CD14-positive monocyte (primary cell): ENCODE results near the gene SLAMF9. TPM values are rescaled to one million over a fixed set of nuclear protein-coding genes. Genes with fewer than 3 reads are reported as not detected.

Experiments used
- DNase-seq, 3 donors: peaks; one replicate each; pipeline ENCODE4 v3.0.0-alpha.2; 2011 to 2022
- H2AFZ ChIP-seq: 2 replicates; pipeline ENCODE4 v1.6.0; 2012; ENCODE audit warnings: mild to moderate bottlenecking, low read depth, low read length, inconsistent platforms; ENCODE audit not compliant: insufficient read depth, poor library complexity, severe bottlenecking
- H3K27ac ChIP-seq, 2 donors: 1 replicate in 1 of 2; 2 replicates in 1 of 2; pipeline ENCODE4 v1.5.1; 2012 to 2013; ENCODE audit warnings: low read length in 2 of 2, control low read depth in 1 of 2, inconsistent platforms in 1 of 2, low read depth in 1 of 2, mild to moderate bottlenecking in 1 of 2
- H3K27me3 ChIP-seq, 2 donors: one replicate each; pipeline versions ENCODE4 v1.6.0 to v1.6.1; 2011 to 2013; ENCODE audit warnings: low read length in 2 of 2; ENCODE audit not compliant: control insufficient read depth in 2 of 2, insufficient read depth in 2 of 2
- H3K36me3 ChIP-seq, 2 donors: replicated peaks in 1 of 2; 1 replicate in 1 of 2; 2 replicates in 1 of 2; pipeline versions ENCODE4 v1.5.1 to v1.6.1; 2012 to 2013; ENCODE audit warnings: low read length in 2 of 2, control low read depth in 1 of 2, inconsistent platforms in 1 of 2, mild to moderate bottlenecking in 1 of 2; ENCODE audit not compliant: insufficient read depth in 2 of 2, control insufficient read depth in 1 of 2
- H3K4me1 ChIP-seq, 2 donors: 1 replicate in 1 of 2; 2 replicates in 1 of 2; pipeline versions ENCODE4 v1.5.1 to v1.6.1; 2012 to 2013; ENCODE audit warnings: low read length in 2 of 2, control low read depth in 1 of 2, inconsistent platforms in 1 of 2, mild to moderate bottlenecking in 1 of 2, moderate library complexity in 1 of 2; ENCODE audit not compliant: insufficient read depth in 2 of 2, control insufficient read depth in 1 of 2
- H3K4me2 ChIP-seq: replicated peaks from 2 replicates; pipeline ENCODE3; 2012; ENCODE audit warnings: low read length, moderate library complexity, mild to moderate bottlenecking; ENCODE audit not compliant: poor library complexity, severe bottlenecking; ENCODE audit errors: extremely low read depth
- H3K4me3 ChIP-seq, 3 experiments: fragments of 200-600 bp in 1 of 3; sonication (generic) in 1 of 3; replicated peaks in 1 of 3; 1 replicate in 2 of 3; 2 replicates in 1 of 3; pipeline ENCODE4 v1.5.1; 2011 to 2013; ENCODE audit warnings: low read length in 3 of 3, mild to moderate bottlenecking in 3 of 3, control low read depth in 2 of 3, low read depth in 2 of 3, inconsistent platforms in 1 of 3, moderate library complexity in 1 of 3
- H3K79me2 ChIP-seq: 2 replicates; pipeline ENCODE4 v1.6.0; 2012; ENCODE audit warnings: mild to moderate bottlenecking, control low read depth, inconsistent platforms, low read length, moderate library complexity; ENCODE audit not compliant: insufficient read depth
- H3K9ac ChIP-seq: 2 replicates; pipeline ENCODE4 v1.6.0; 2017; ENCODE audit warnings: low read length, mild to moderate bottlenecking; ENCODE audit not compliant: insufficient read depth, poor library complexity, severe bottlenecking
- H3K9me3 ChIP-seq, 2 donors: replicated peaks in 1 of 2; 1 replicate in 1 of 2; 2 replicates in 1 of 2; pipeline versions ENCODE4 v1.5.1 to v1.6.1; 2012 to 2013; ENCODE audit warnings: low read length in 2 of 2, control low read depth in 1 of 2; ENCODE audit not compliant: control insufficient read depth in 1 of 2, insufficient read depth in 1 of 2
- H4K20me1 ChIP-seq: 2 replicates; pipeline ENCODE4 v1.6.0; 2012; ENCODE audit warnings: mild to moderate bottlenecking, low read length, control low read depth, moderate library complexity; ENCODE audit not compliant: insufficient read depth
- H3K27ac Mint-ChIP-seq, 7 donors: one replicate each; pipeline ENCODE4 v1.8.0; 2020; ENCODE audit warnings: mild to moderate bottlenecking in 7 of 7, mixed read lengths in 7 of 7, moderate library complexity in 6 of 7, inconsistent platforms in 2 of 7
- H3K27me3 Mint-ChIP-seq, 3 donors: one replicate each; pipeline ENCODE4 v1.8.0; 2021 to 2022; ENCODE audit warnings: low read depth in 3 of 3, mild to moderate bottlenecking in 3 of 3, mixed read lengths in 3 of 3, moderate library complexity in 3 of 3, inconsistent platforms in 1 of 3
- H3K36me3 Mint-ChIP-seq, 2 donors: one replicate each; pipeline ENCODE4 v1.8.0; 2020; ENCODE audit warnings: mixed read lengths in 2 of 2, inconsistent platforms in 1 of 2, mild to moderate bottlenecking in 1 of 2
- H3K4me1 Mint-ChIP-seq: one replicate; pipeline ENCODE4 v1.8.0; 2020; ENCODE audit warnings: mild to moderate bottlenecking, mixed read lengths
- H3K4me3 Mint-ChIP-seq, 2 donors: one replicate each; pipeline ENCODE4 v1.8.0; 2020; ENCODE audit warnings: mild to moderate bottlenecking in 2 of 2, mixed read lengths in 2 of 2, moderate library complexity in 1 of 2
- H3K9me3 Mint-ChIP-seq, 7 donors: one replicate each; pipeline ENCODE4 v1.8.0; 2020 to 2022; ENCODE audit warnings: mixed read lengths in 7 of 7, mild to moderate bottlenecking in 6 of 7, moderate library complexity in 6 of 7, inconsistent platforms in 2 of 7
- CTCF ChIP-seq: fragments of 200-600 bp; IDR thresholded peaks from one replicate; pipeline ENCODE4 v1.8.0; 2022; ENCODE audit warnings: antibody characterized with exemption, mild to moderate bottlenecking
- WGBS: methylation state at CpG from one replicate; pipeline ENCODE4 v1.1.5; 2013; ENCODE audit warnings: missing lambda C conversion rate; ENCODE audit not compliant: insufficient coverage; 5-methylcytosine and 5-hydroxymethylcytosine counted together
- intact Hi-C, 2 donors: fragments of 100-400 bp; cut with micrococcal nuclease; formaldehyde crosslinking; loops; one replicate each; pipeline versions ENCODE4 v1.15.0 to v1.15.1; 2023
- polyA plus RNA-seq, 3 donors: library from polyadenylated mRNA; depleted of rRNA in 1 of 3; unstranded in 2 of 3; stranded (reverse) in 1 of 3; fragments of 300-500 nt in 2 of 3; fragments of >200 nt in 1 of 3; fragmentation: Illumina TruSeq in 2 of 3; gene quantifications; 1 replicate in 2 of 3; 2 replicates in 1 of 3; pipeline ENCODE4 v1.2.3, GENCODE V29; 2012 to 2021

Gene SLAMF9
- polyA plus RNA-seq, 3 donors, result 0.17 TPM; not detected in 2

GRCh38 chr1:159992161-159992560 lies 38.1 kb upstream of the SLAMF9 start:
- H3K27me3 Mint-ChIP-seq, result peaks cover 0 to 6% (median 2%) of the 10 kb centered on the region in 3 donors
- no CpG with 5 or more reads among the region's 1 CpG for WGBS
- Histone ChIP-seq H3K27ac (no peak overlapping the region), H3K9me3 (no peaks in the 10 kb centered on the region), H3K9ac (no peak overlapping the region), H3K4me1 (peaks cover 9 to 14% of the 10 kb centered on the region in 2 donors), H4K20me1 (no peaks in the 10 kb centered on the region), H3K36me3 (no peaks in the 10 kb centered on the region), H3K79me2 (no peaks in the 10 kb centered on the region), H3K4me3 (no peak overlapping the region), H3K27me3 (no peaks in the 10 kb centered on the region), H2AFZ (no peak overlapping the region), H3K4me2 (no peak overlapping the region)
- H3K27ac Mint-ChIP-seq, result peak overlapping the region in 1 of 7 donors; percentile 25
- TF ChIP-seq CTCF, result no peak
- H3K9me3 Mint-ChIP-seq, result peaks cover 0 to 1% (median 0%) of the 10 kb centered on the region in 7 donors
- DNase-seq, result no peak
- no peaks in the 10 kb centered on the region for H3K36me3 Mint-ChIP-seq
- H3K4me3 Mint-ChIP-seq, result no peak overlapping the region
- intact Hi-C loops, result no loop called here
- H3K4me1 Mint-ChIP-seq, result peaks cover 15% of the 10 kb centered on the region

GRCh38 chr1:159991513-159991912 lies 37.5 kb upstream of the SLAMF9 start:
- Histone ChIP-seq H2AFZ (no peak overlapping the region), H3K4me3 (no peak overlapping the region)
- peak; percentile 25 to 75 (median 48) for DNase-seq

More at GRCh38 chr1:159991513-159991912, 37.5 kb upstream of the SLAMF9 start:
- peaks cover 0 to 1% (median 0%) of the 10 kb centered on the region in 7 donors for H3K9me3 Mint-ChIP-seq
- H3K27ac ChIP-seq, result no peak overlapping the region
- peaks cover 15% of the 10 kb centered on the region for H3K4me1 Mint-ChIP-seq
- no peaks in the 10 kb centered on the region for H3K36me3 ChIP-seq
- H3K27me3 ChIP-seq, result no peaks in the 10 kb centered on the region
- peaks cover 9 to 14% of the 10 kb centered on the region in 2 donors for H3K4me1 ChIP-seq
- peak overlapping the region in 2 of 7 donors; percentile 9 to 44 for H3K27ac Mint-ChIP-seq
- peak overlapping the region; percentile 1 for H3K4me2 ChIP-seq
- peaks cover 0 to 5% (median 2%) of the 10 kb centered on the region in 3 donors for H3K27me3 Mint-ChIP-seq
- H4K20me1 ChIP-seq, result no peaks in the 10 kb centered on the region
- H3K9ac ChIP-seq, result no peak overlapping the region
- TF ChIP-seq CTCF, result no peak
- H3K4me3 Mint-ChIP-seq, result no peak overlapping the region
- no peaks in the 10 kb centered on the region for H3K9me3 ChIP-seq
- intact Hi-C loops, result no loop called here
- no peaks in the 10 kb centered on the region for H3K79me2 ChIP-seq
- no peaks in the 10 kb centered on the region for H3K36me3 Mint-ChIP-seq
- WGBS, result 0% methylated on average over 2 of the region's 4 CpGs
